GM23338 (cell line): Measurements from ENCODE around the gene CACNA2D4. TPM values are rescaled to one million over a fixed set of nuclear protein-coding genes. Genes with fewer than 3 reads are reported as not detected.

Experiments used
- ATAC-seq: fragments of 200-7000 bp; cut with Tn5 transposase; 3 replicates; pipeline ENCODE4 v1.9.1; 2020
- DNase-seq: peaks from one replicate; pipeline ENCODE4 v3.0.0-alpha.2; 2015; ENCODE audit warnings: low spot score
- H2AFZ ChIP-seq: fragments of 200-600 bp; sonication (generic); 2 replicates; pipeline ENCODE4 v1.8.0; 2016; ENCODE audit warnings: antibody characterized with exemption, mild to moderate bottlenecking, moderate library complexity
- H3F3A ChIP-seq: fragments of 200-600 bp; sonication (generic); replicated peaks from 2 replicates; pipeline ENCODE4 v1.8.0; 2017; ENCODE audit warnings: antibody characterized with exemption, mixed run types, low read depth
- H3K27ac ChIP-seq: fragments of 200-600 bp; sonication (generic); 2 replicates; pipeline ENCODE4 v1.6.1; 2016; ENCODE audit warnings: low read depth
- H3K27me3 ChIP-seq: fragments of 200-600 bp; sonication (generic); 2 replicates; pipeline ENCODE4 v1.8.0; 2016; ENCODE audit warnings: mild to moderate bottlenecking, mixed run types, moderate library complexity; ENCODE audit not compliant: insufficient read depth
- H3K36me3 ChIP-seq: fragments of 200-600 bp; sonication (generic); 2 replicates; pipeline ENCODE4 v1.8.0; 2016; ENCODE audit warnings: mild to moderate bottlenecking; ENCODE audit not compliant: insufficient read depth
- H3K4me1 ChIP-seq: fragments of 200-600 bp; sonication (generic); 2 replicates; pipeline ENCODE4 v1.8.0; 2016; ENCODE audit warnings: mild to moderate bottlenecking, moderate library complexity; ENCODE audit not compliant: insufficient read depth
- H3K4me2 ChIP-seq: fragments of 200-600 bp; sonication (generic); 2 replicates; pipeline ENCODE4 v1.7.1; 2017; ENCODE audit warnings: mixed run types
- H3K4me3 ChIP-seq: fragments of 200-600 bp; sonication (generic); 2 replicates; pipeline ENCODE4 v1.6.1; 2016; ENCODE audit warnings: mixed run types
- H3K79me2 ChIP-seq: fragments of 200-600 bp; sonication (generic); replicated peaks from 2 replicates; pipeline ENCODE4 v1.8.0; 2017; ENCODE audit warnings: mild to moderate bottlenecking; ENCODE audit not compliant: insufficient read depth
- H3K9me2 ChIP-seq: fragments of 200-600 bp; sonication (generic); 2 replicates; pipeline ENCODE4 v1.8.0; 2017; ENCODE audit not compliant: insufficient read depth
- H4K20me1 ChIP-seq: fragments of 200-600 bp; sonication (generic); replicated peaks from 2 replicates; pipeline ENCODE4 v1.8.0; 2017; ENCODE audit warnings: mild to moderate bottlenecking; ENCODE audit not compliant: insufficient read depth
- H3K27ac Mint-ChIP-seq: 2 replicates; pipeline ENCODE4 v1.8.0; 2020; ENCODE audit warnings: inconsistent platforms, mild to moderate bottlenecking, moderate library complexity, mixed read lengths
- H3K27me3 Mint-ChIP-seq: 3 replicates; pipeline ENCODE4 v1.8.0; 2022; ENCODE audit warnings: low read depth, mild to moderate bottlenecking, moderate library complexity, mixed read lengths, inconsistent platforms; ENCODE audit not compliant: insufficient read depth, poor library complexity
- H3K36me3 Mint-ChIP-seq: 3 replicates; pipeline ENCODE4 v1.8.0; 2021; ENCODE audit warnings: low read depth, mild to moderate bottlenecking, inconsistent platforms, moderate library complexity, mixed read lengths
- H3K4me1 Mint-ChIP-seq: 3 replicates; pipeline ENCODE4 v1.8.0; 2020; ENCODE audit warnings: mild to moderate bottlenecking, inconsistent platforms, mixed read lengths
- H3K4me3 Mint-ChIP-seq: 3 replicates; pipeline ENCODE4 v1.8.0; 2021; ENCODE audit warnings: moderate library complexity, mild to moderate bottlenecking, inconsistent platforms, mixed read lengths
- H3K9me3 Mint-ChIP-seq: 3 replicates; pipeline ENCODE4 v1.8.0; 2020; ENCODE audit warnings: moderate library complexity, mild to moderate bottlenecking, inconsistent platforms, mixed read lengths
- CTCF ChIP-seq, 2 experiments: fragments of 200-600 bp in 1 of 2; sonication (generic) in 1 of 2; conservative IDR thresholded peaks; 2 replicates each; pipeline versions ENCODE4 v1.5.1 to v1.6.1; 2016 to 2017; ENCODE audit warnings: antibody characterized with exemption in 2 of 2, low read depth in 2 of 2, mild to moderate bottlenecking in 2 of 2, moderate library complexity in 1 of 2
- EZH2phosphoT487 ChIP-seq: fragments of 200-600 bp; sonication (generic); IDR thresholded peaks from one replicate; pipeline ENCODE4 v1.8.1; 2018; ENCODE audit warnings: antibody characterized with exemption; ENCODE audit not compliant: unreplicated experiment
- JUNB ChIP-seq: IDR thresholded peaks from one replicate; pipeline ENCODE4 v1.6.1; 2016; ENCODE audit warnings: antibody characterized with exemption; ENCODE audit not compliant: unreplicated experiment
- POLR2AphosphoS5 ChIP-seq: IDR thresholded peaks from 2 replicates; pipeline ENCODE4 v1.6.1; 2016; ENCODE audit warnings: antibody characterized with exemption, low read depth
- STAT1 ChIP-seq: IDR thresholded peaks from one replicate; pipeline ENCODE4 v1.6.1; 2016; ENCODE audit warnings: antibody characterized with exemption; ENCODE audit not compliant: unreplicated experiment
- ZNF331 ChIP-seq: fragments of 250-450 bp; sonication (Bioruptor Pico); IDR thresholded peaks from 2 replicates; pipeline ENCODE4 v1.5.0; 2020; ENCODE audit warnings: low read depth, mild to moderate bottlenecking, moderate library complexity
- ZNF462 ChIP-seq: fragments of 250-450 bp; sonication (Bioruptor Pico); IDR thresholded peaks from 2 replicates; pipeline ENCODE4 v1.5.0; 2020; ENCODE audit warnings: mild to moderate bottlenecking, moderate library complexity
- polyA plus RNA-seq: library from polyadenylated mRNA; unstranded; fragments of >200 nt; fragmentation: Nextera tagmentation; extraction: Ambion mirVana; gene quantifications from 2 replicates; pipeline ENCODE4 v1.2.1, GENCODE V29; 2016
- total RNA-seq: library from RNA; depleted of rRNA; stranded (reverse); fragments of >200 nt; shearing (Covaris generic); gene quantifications from 2 replicates; pipeline ENCODE4 v1.2.3, GENCODE V29; 2014

Gene CACNA2D4
- total and polyA plus RNA-seq, 2 experiments from 2014 or later = 0.07 to 0.24 TPM

GRCh38 chr12:1810201-1810930 lies 108.1 kb downstream of the CACNA2D4 start (continued):
- TF ChIP-seq ZNF462 (no peak), JUNB (no peak), STAT1 (no peak), CTCF (conservative IDR thresholded peaks at IDR 0.05; ENCODE audit: low read depth in 2 of 2) (no peak), ZNF331 (no peak)

GRCh38 chr12:1809591-1810190 lies 108.8 kb downstream of the CACNA2D4 start:
- Histone ChIP-seq H3F3A (no peaks in the 10 kb centered on the region), H3K36me3 (no peaks in the 10 kb centered on the region), H4K20me1 (no peaks in the 10 kb centered on the region), H2AFZ (no peak overlapping the region), H3K79me2 (no peaks in the 10 kb centered on the region), H3K4me2 (no peak overlapping the region), H3K4me3 (no peak overlapping the region), H3K27me3 (no peaks in the 10 kb centered on the region), H3K27ac (no peak overlapping the region), H3K4me1 (no peaks in the 10 kb centered on the region), H3K9me2 (no peaks in the 10 kb centered on the region)
- DNase-seq = no peak
- no peaks in the 10 kb centered on the region; the same call in 1 of the 3 replicates for H3K4me1 Mint-ChIP-seq
- no peaks in the 10 kb centered on the region for H3K36me3 Mint-ChIP-seq
- TF ChIP-seq EZH2phosphoT487 (no peak), CTCF (conservative IDR thresholded peaks at IDR 0.05; ENCODE audit: low read depth in 2 of 2) (no peak), POLR2AphosphoS5 (no peak), STAT1 (no peak), ZNF331 (no peak)
- no peak for ATAC-seq
- no peak overlapping the region for H3K4me3 Mint-ChIP-seq
- no peaks in the 10 kb centered on the region for H3K9me3 Mint-ChIP-seq
- no peak overlapping the region for H3K27ac Mint-ChIP-seq
- peaks cover 6% of the 10 kb centered on the region for H3K27me3 Mint-ChIP-seq
